Vagina (tissue), 2 donors: ENCODE measurements around the gene GDF11. TPM values are rescaled to one million over a fixed set of nuclear protein-coding genes. Genes with fewer than 3 reads are reported as not detected.

ENCODE experiments used
- DNase-seq, 2 donors: peaks; one replicate each; pipeline ENCODE4 v3.0.0-alpha.2; 2017; ENCODE audit errors: extremely low spot score in 2 of 2
- H3K27ac ChIP-seq: fragments of 200-600 bp; sonication (generic); one replicate; pipeline ENCODE4 v1.5.1; 2019
- H3K27me3 ChIP-seq: fragments of 200-600 bp; sonication (generic); one replicate; pipeline ENCODE4 v1.5.1; 2019
- H3K36me3 ChIP-seq, 2 donors: fragments of 200-600 bp; sonication (generic); one replicate each; pipeline ENCODE4 v1.5.1; 2017 to 2019
- H3K4me1 ChIP-seq: fragments of 200-600 bp; sonication (generic); one replicate; pipeline ENCODE4 v1.5.1; 2019
- H3K4me3 ChIP-seq, 2 donors: fragments of 200-600 bp; sonication (generic); 1 replicate in 1 of 2; 2 replicates in 1 of 2; pipeline ENCODE4 v1.5.1; 2016 to 2019
- H3K9me3 ChIP-seq: fragments of 200-600 bp; sonication (generic); one replicate; pipeline ENCODE4 v1.5.1; 2019
- CTCF ChIP-seq, 3 experiments: fragments of 450-650 bp in 2 of 3; fragments of 200-600 bp in 1 of 3; sonication (generic) in 1 of 3; IDR thresholded peaks; one replicate each; pipeline ENCODE4 v1.5.1; 2017 to 2019; ENCODE audit warnings: antibody characterized with exemption in 3 of 3, mild to moderate bottlenecking in 2 of 3, moderate library complexity in 2 of 3
- POLR2A ChIP-seq, 2 donors: fragments of 450-650 bp; IDR thresholded peaks; one replicate each; pipeline ENCODE4 v1.6.1; 2017; ENCODE audit warnings: antibody characterized with exemption in 2 of 2, mild to moderate bottlenecking in 2 of 2, moderate library complexity in 2 of 2
- POLR2AphosphoS5 ChIP-seq, 2 donors: sonication (generic); formaldehyde crosslinking; IDR thresholded peaks; one replicate each; pipeline ENCODE4 v1.9.0; 2017; ENCODE audit warnings: antibody characterized with exemption in 2 of 2, mild to moderate bottlenecking in 2 of 2, low read depth in 1 of 2; ENCODE audit not compliant: insufficient read depth in 1 of 2
- intact Hi-C: fragments of 100-400 bp; cut with DNase I; formaldehyde crosslinking; loops from one replicate; pipeline ENCODE4 v1.15.1; 2023
- total RNA-seq: library from RNA; depleted of rRNA; stranded (reverse); fragments of >200 nt; gene quantifications from one replicate; pipeline ENCODE4 v1.2.3, GENCODE V29; 2016

Gene GDF11
- total RNA-seq, 1 donor from 2014 or later, result 7.6 TPM

GRCh38 chr12:55695349-55695748 is 47.6 kb upstream of the GDF11 start:
- Histone ChIP-seq H3K4me1 (peaks cover 4% of the 10 kb centered on the region), H3K36me3 (no peaks in the 10 kb centered on the region), H3K27me3 (no peaks in the 10 kb centered on the region), H3K4me3 (no peak overlapping the region), H3K9me3 (no peaks in the 10 kb centered on the region), H3K27ac (no peak overlapping the region)
- TF ChIP-seq POLR2A (IDR thresholded peaks at IDR 0.05) (no peak), POLR2AphosphoS5 (IDR thresholded peaks at IDR 0.05; ENCODE audit: insufficient read depth in 1 of 2, low read depth in 1 of 2) (no peak), CTCF (IDR thresholded peaks at IDR 0.05) (no peak)
- intact Hi-C loops, result no loop called here
- no peak for DNase-seq

GRCh38 chr12:55696141-55696540 is 46.8 kb upstream of the GDF11 start:
- no peak for DNase-seq
- H3K27ac ChIP-seq, result no peak overlapping the region
- H3K36me3 ChIP-seq, result no peaks in the 10 kb centered on the region

GRCh38 chr12:55696796-55697462 is 46.0 kb upstream of the GDF11 start:
- no peak overlapping the region for H3K27ac ChIP-seq
- no peaks in the 10 kb centered on the region for H3K9me3 ChIP-seq
- H3K4me3 ChIP-seq, result no peak overlapping the region
- peaks cover 4% of the 10 kb centered on the region for H3K4me1 ChIP-seq
- no peak for DNase-seq
- no peaks in the 10 kb centered on the region for H3K27me3 ChIP-seq
- no peak for TF ChIP-seq POLR2AphosphoS5 (IDR thresholded peaks at IDR 0.05; ENCODE audit: insufficient read depth in 1 of 2, low read depth in 1 of 2)
- no peak for TF ChIP-seq CTCF (IDR thresholded peaks at IDR 0.05)
- intact Hi-C loops, result no loop called here
- no peaks in the 10 kb centered on the region for H3K36me3 ChIP-seq

More at GRCh38 chr12:55696141-55696540, 46.8 kb upstream of the GDF11 start:
- H3K4me1 ChIP-seq, result peaks cover 4% of the 10 kb centered on the region
- no peaks in the 10 kb centered on the region for H3K9me3 ChIP-seq
- no peaks in the 10 kb centered on the region for H3K27me3 ChIP-seq
- H3K4me3 ChIP-seq, result no peak overlapping the region
- intact Hi-C loops, result no loop called here
- TF ChIP-seq POLR2AphosphoS5 (IDR thresholded peaks at IDR 0.05; ENCODE audit: insufficient read depth in 1 of 2, low read depth in 1 of 2) (no peak), CTCF (IDR thresholded peaks at IDR 0.05) (no peak), POLR2A (IDR thresholded peaks at IDR 0.05) (no peak)

GRCh38 chr12:55697686-55698085 is 45.2 kb upstream of the GDF11 start:
- Histone ChIP-seq H3K27ac (no peak overlapping the region), H3K36me3 (no peaks in the 10 kb centered on the region)
- DNase-seq, result no peak

More at GRCh38 chr12:55697686-55698085, 45.2 kb upstream of the GDF11 start:
- H3K27me3 ChIP-seq, result no peaks in the 10 kb centered on the region
- TF ChIP-seq POLR2AphosphoS5 (IDR thresholded peaks at IDR 0.05; ENCODE audit: insufficient read depth in 1 of 2, low read depth in 1 of 2), result no peak
- TF ChIP-seq CTCF (IDR thresholded peaks at IDR 0.05), result no peak
- TF ChIP-seq POLR2A (IDR thresholded peaks at IDR 0.05), result no peak
- intact Hi-C loops, result no loop called here
- no peak overlapping the region for H3K4me3 ChIP-seq
- H3K4me1 ChIP-seq, result peaks cover 4% of the 10 kb centered on the region
- no peaks in the 10 kb centered on the region for H3K9me3 ChIP-seq
